ENCODE data around the gene CD70.
A peak's percentile ranks its signal among the peaks of the same experiment; 100 is the strongest.
"Not testable (repeated sequence)": the region's sequence is repeated elsewhere in the genome, so short reads cannot be mapped to it uniquely, and the experiment has no call there.

CD70 gene, protein sequence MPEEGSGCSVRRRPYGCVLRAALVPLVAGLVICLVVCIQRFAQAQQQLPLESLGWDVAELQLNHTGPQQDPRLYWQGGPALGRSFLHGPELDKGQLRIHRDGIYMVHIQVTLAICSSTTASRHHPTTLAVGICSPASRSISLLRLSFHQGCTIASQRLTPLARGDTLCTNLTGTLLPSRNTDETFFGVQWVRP

DNA sequence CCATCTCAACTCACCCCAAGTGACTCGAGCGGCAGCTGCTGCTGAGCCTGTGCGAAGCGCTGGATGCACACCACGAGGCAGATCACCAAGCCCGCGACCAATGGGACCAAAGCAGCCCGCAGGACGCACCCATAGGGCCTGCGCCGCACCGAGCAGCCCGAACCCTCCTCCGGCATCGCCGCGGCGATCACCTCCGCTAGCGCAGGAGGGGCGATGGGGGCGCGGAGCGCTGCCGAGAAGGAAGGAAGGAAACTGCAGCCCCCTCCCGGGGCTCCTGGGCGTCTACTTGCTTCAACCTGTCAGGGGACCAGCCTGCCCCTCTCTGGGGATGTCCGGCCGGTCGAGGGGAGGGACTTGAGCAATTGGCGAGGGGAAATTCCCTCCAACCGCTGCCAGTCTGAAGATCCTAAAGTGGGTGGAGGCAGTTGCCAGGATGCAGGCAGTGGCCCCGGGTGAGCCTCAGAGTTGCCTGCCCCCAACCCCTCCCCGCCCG, at the start of gene CD70:
Gene CD70 (minus strand): TSS at position 324 of the 493 bp plus-strand sequence. CDS start 148 bp downstream, at position 176.
- DNase-seq, result peak; percentile 69

DNA sequence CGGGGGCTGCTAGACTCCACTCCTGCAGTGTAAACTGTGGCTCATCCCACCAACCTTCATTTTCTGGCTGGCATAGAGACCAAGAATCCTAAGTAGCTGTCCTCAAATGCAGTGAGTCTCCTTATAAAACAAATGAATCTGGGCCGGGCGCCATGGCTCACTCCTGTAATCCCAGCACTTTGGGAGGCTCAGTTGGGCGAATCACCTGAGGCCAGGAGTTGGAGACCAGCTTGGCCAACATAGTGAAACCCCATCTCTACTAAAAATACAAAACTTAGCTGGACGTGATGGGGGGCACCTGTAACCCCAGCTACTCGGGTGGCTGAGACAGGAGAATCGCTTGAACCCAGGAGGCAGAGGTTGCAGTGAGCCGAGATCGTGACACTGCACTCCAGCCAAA, 49.4 kb upstream of the CD70 start:
- DNase-seq, result not testable (repeated sequence)

DNA sequence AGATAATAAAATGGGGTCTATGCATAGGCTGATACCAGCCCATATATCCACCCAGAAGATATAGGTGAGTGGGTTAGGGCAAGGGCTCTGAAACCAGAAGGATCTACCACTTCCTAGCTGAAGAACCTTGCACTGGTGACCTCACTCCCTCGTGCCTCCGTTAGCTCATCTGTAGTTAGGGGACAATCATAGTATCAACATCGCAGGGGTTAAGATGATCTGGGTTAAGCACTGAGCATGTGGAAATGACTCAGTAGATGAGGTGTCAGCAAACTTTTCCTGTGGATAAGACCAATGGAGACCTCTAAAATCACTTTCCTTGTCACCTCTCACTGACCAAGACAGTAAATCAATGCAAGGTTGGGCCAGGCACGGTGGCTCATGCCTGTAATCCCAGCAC, 48.5 kb upstream of the CD70 start:
- DNase-seq, result no peak

DNA sequence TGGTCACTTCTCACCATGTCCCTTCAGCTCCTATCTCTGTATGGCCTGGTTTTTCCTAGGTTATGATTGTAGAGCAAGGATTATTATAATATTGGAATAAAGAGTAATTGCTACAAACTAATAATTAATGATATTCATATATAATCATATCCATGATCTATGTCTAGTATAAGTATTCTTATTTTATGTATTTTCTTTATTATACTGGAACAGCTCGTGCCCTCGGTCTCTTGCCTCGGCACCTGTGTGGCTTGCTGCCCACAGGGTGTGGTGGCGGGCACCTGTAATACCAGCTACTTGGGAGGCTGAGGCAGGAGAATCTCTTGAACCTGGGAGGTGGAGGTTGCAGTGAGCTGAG, 42.5 kb upstream of the CD70 start:
- not testable (repeated sequence) for DNase-seq

DNA sequence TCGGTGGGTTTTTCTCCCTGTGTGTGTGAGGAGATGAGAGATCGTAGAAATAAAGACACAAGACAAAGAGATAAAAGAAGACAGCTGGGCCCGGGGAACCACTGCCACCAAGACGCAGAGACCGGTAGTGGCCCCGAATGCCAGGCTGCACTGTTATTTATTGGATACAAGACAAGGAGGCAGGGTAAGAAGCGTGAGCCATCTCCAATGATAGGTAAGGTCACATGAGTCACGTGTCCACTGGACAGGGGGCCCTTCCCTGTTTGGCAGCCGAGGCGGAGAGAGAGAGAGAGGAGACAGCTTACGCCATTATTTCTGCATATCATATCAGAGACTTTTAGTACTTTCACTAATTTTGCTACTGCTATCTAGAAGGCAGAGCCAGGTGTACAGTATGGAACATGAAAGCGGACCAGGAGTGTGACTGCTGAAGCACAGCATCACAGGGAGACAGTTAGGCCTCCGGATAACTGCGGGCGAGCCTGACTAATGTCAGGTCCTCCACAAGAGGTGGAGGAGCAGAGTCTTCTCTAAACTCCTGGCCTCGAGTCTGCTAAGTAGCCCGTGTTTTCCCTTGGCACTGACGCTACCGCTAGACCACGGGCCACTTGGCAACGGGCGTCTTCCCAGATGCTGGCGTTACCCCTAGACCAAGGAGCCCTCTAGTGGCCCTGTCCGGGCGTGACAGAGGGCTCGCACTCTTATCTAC, 42.0 kb upstream of the CD70 start:
- DNase-seq, result peak; percentile 86

DNA sequence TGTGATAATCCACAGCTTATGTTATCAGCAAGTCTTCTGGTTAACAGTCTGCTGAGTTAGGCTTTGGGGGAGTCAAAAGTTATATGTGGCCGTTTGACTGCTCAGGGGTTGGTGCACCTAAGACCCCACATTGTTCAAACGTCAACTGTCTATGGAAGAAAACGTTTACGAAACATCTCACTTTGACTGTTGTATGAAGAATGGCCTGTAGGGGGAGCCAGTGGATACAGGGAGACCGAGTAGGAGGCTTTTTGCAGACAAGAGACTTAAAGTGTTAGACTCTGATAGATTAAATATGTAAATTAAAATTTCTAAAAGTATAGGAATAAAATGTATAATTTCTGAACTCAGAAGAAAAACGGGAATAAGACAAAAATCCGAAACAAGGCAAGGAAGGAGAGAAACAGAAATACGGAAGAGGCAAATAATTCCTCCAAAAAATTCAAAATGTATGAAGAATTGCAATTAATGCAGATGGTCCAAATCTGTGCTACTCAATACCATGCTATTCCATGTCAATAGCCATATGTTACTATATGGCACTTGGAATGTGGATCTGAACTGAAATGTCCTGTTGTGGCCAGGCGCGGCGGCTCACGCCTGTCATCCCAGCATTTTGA, 41.2 kb upstream of the CD70 start:
- DNase-seq, result peak; percentile 92

DNA sequence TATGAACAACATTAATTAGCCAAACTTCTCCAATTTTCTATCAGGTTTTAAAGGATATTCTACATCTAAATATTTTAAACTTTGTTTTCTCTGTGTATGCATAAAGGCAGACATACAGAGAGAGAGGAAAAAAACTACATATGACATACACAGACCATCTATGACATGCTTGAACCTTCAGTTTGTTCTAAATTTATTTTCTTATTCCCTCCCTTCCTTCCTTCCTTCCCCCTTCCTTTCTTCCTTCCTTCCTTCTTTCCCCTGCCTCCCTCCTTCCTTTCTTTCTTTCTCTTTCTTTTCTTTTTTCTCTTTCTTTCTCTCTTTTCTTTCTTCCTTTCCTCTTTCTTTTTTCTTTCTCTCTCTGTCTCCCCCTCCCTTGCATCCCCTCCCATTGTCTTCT, 35.8 kb upstream of the CD70 start:
- no peak for DNase-seq

DNA sequence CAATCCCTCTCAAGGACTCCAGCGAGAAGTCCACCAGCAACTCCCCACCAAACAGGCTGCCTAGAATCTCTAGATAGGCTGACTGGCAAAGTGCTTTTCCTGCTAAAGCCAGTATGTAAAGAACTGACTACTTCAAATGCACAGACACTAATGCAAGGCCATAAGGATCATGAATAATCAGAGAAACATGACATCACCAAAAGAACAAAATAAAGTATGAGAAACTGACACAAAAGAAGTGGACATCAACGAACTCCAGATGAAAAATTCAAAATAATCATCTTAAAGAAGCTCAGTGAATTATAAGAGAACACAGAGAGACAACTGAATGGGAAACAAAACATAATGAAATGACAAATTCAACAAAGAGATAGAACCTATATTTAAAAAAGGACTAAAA, 26.4 kb upstream of the CD70 start:
- DNase-seq, result no peak

DNA sequence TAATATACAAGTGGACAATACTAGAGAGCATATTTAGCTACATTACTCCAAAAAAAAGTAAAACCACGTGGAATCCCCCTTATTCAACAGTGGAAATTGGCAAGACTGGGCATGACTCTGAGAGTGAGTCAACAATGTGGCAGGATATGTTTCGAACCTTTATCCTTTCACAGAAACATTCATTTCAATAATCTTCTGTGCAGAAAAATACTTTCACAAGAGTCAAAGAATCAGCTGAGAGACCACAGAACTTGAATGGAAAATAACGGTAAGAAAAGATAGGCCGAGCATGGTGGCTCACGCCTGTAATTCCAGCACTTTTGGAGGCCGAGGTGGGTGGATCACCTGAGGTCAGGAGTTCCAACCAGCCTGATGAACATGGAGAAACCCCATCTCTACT, 25.1 kb upstream of the CD70 start:
- no peak for DNase-seq

DNA sequence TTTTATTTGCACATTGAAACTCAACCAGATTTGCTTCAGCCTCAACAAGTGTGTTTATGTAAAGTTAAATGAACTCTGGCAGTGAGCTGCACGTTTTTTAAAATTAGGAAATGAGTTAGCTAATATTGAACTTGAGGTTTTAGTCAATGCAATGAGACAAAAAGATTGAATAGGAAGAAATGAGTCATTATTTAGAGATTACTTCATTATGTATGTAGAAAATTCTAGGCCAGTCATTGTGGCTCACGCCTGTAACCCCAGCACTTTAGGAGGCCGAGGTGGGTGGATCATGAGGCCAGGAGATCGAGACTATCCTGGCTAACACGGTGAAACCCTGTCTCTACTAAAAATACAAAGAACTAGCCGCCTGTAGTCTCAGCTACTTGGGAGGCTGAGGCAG, 22.8 kb upstream of the CD70 start:
- no peak for DNase-seq

DNA sequence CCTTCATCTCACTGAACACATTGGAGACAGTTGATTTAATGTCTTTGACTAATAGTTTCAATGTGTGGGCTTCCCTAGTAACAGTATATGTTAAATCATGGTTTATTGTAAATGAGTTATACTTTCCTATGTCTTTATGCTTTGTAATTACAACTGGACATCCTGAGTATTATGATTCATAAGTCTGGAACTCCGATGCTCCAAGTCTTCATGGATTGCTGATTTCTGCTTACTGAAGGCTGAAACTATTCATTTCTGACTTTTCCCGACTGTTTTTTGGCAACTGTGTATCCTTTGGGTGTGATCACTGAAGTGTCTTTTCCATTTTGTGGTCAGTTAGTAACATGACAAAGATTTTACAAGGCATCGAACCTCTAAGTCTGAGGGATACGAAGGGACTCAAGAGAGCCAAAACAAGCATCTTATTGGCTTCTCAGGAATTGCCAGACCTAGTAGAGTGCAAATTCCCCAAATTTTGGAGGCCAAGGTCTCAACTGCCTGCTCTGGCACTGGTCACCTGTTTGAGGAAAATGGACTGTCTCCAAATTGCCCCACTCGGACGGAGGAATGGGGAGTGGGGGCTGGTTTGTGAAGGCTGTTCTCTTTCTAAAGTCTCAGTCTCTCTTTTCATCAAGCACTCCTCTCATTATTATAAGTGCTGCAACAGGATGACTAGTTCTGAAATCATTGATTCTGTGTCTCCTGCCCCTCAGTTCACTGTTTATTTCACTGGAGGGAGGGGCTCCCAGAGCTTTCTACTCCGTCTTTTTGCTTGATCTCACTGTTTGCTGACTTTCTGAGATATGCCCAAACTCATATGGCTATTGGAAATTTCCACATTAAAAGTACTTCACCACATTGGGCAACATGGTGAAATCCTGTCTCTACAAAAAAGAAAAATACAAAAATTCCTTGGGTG, 20.2 kb upstream of the CD70 start:
- DNase-seq, result no peak

DNA sequence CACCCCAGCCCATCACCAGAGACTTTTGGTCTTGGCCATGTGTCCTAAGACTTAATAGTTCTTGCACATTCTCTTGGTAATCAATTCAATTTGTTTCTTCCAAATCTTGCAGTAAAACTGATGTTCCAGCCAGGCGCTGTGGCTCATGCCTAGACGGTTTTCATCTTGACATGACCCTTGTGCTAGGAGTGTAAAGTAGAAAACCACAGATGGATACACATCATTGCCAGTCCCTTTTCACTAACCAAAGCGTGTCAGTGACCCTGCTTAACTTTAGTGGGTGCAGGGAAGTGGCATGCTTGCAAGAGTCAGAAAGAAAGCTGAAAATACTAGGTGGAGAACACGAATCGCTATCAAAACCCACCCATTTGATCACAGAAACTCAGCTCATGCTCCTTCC, 18.0 kb upstream of the CD70 start:
- DNase-seq, result no peak

DNA sequence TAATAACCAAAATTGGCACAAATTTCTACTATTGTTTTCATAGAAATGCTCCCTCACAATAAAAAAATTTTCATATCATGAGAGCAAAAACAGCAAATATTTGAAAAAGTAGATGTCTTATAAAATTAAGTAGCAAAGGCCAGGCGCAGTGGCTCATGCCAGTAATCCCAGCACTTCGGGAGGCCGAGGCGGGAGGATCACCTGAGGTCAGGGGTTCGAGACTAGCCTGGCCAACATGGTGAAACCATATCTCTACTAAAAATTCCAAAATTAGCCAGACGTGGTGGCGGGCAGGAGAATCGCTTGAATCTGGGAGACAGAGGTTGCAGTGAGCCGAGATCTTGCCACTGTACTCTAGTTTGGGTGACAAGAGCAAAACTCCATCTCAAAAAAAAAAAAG, 17.2 kb upstream of the CD70 start:
- DNase-seq, result not testable (repeated sequence)

DNA sequence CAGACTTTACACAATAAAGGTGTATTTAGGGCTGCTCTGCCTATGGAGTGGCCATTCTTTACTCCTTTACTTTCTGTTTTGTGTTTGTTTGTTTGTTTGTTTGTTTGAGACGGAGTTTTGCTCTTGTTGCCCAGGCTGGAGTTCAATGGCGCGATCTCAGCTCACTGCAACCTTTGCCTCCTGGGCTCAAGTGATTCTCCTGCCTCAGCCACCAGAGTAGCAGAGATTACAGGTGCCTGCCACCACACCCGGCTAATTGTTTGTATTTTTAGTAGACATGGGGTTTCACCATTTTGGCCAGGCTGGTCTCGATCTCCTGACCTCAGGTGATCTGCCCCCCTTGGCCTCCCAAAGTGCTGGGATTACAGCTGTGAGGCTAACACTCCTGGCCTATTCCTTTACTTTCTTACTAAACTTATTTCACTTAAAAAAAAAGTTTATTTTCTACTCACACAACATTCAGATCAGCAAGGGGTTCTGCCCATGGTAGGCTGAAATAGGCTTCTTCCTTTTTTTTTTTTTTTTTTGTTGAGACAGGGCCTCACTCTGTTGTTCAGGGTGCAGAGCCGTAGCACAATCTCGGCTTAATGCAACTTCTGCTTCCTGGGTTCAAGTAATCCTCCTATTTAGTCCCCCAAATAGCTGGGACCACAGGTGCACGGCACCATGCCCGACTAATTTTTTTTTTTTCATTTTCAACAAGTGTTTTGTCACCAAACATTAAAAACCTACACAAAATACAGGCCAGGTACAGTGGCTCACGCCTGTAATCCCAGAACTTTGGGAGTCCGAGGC, 15.5 kb upstream of the CD70 start:
- not testable (repeated sequence) for DNase-seq

DNA sequence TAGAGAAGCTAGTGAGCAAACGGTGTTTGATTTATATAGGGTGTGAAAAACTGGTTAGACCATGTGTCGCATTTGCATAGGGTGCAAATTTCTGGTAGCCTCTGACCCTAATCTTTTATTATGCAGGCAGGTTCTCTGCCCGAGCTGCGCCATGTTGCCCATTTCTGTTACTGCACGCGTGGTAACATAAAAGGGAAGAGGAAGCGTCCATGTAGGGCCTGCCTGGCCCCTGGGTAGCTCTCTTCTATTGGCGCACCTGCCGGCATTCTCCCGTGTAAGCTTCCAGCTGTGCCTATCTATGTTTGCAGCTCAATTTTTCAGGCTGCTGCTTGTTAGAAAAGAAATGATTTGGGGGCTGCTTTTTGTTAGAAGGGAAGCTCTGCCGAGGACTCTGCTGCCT, 14.0 kb upstream of the CD70 start:
- DNase-seq, result no peak

DNA sequence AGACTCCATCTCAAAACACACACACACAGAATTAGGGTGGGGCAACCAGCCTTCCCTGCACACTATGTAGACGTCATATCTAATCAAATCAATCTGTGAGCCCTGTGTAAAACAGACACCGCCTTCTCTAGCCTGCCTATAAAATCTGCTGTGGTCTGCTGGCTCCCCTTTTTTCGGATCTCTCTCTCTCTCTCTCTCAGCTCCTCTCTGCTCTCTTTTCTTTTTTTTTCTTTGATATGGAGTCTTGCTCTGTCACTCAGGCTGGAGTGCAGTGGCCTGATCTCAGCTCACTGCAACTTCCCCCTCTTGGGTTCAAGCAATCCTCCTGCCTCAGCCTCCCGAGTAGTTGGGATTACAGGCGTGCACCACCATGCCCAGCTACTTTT, 11.8 kb upstream of the CD70 start:
- DNase-seq, result peak; percentile 23

DNA sequence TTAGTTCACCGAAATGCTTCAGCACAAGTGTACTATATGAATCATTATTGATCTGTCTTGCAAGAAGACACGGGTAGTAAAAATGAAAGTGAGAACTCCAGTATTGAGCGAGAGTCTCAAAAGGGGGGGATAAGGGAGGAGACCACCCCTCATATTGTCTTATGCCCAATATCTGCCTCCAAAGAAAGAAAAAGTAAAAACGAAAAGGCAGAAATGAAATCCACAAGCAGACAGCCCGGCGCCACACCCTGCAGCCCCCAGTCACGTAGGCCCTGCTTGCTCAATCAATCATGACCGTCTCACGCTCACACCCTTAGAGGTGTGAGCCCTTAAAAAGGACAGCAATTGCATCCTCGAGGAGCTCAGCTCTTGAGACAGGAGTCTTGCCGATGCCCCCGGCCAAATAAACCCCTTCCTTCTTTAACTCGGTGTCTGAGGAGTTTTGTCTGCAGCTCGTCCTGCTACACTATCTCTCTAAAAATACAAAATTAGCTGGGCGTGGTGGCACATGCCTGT, 10.6 kb upstream of the CD70 start:
- DNase-seq, result not testable (repeated sequence)

DNA sequence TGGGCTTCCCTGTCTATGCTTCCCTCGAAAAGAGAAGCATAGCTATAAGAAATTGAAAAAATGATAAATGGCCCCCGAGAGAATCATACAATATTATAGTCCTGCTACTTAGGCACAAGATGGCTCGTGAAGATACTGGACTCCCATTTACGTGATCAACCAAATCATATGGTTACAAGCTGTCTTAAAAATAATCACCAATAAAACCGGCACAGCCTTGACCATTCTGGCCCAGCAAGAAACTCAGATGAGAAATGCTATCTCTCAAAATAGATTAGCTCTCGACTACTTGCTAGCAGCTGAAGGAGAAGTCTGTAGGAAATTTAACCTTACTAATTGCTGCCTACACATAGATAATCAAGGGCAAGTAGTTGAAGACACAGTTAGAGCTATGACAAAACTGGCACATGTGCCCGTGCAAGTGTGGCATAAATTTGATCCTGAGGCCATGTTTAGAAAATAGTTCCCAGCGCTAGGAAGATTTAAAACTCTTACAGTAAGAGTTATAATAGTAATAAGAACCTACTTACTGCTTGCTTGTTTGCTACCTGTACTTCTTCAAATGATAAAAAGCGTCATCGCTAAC, 10.1 kb upstream of the CD70 start:
- not testable (repeated sequence) for DNase-seq

DNA sequence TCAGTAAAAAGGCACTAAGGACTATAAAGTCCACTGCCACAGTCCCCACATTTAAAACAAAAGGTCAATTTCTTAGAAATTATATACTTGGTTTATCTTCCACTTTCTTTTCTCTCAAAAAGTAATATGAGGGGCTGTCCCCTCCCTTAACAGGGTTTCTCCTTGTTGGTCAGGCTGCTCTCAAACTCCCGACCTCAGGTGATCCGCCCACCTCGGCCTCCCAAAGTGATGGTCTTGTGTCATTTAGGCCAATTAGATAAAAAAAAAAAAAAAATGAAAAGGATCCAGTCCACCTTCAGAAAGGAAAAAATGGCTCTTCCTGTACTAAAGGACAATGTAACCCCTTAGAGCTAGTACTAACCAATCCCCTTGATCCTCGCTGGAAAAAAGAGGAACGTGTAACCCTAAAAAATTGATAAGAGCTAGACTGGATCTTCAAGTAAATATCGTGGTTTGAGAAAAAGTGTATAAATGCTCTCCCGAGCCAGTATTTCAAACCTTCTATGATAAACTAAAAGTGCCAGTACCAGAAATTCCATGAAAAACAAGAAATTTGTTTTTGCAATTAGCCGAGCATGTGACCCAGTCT, 9.0 kb upstream of the CD70 start:
- no peak for DNase-seq

DNA sequence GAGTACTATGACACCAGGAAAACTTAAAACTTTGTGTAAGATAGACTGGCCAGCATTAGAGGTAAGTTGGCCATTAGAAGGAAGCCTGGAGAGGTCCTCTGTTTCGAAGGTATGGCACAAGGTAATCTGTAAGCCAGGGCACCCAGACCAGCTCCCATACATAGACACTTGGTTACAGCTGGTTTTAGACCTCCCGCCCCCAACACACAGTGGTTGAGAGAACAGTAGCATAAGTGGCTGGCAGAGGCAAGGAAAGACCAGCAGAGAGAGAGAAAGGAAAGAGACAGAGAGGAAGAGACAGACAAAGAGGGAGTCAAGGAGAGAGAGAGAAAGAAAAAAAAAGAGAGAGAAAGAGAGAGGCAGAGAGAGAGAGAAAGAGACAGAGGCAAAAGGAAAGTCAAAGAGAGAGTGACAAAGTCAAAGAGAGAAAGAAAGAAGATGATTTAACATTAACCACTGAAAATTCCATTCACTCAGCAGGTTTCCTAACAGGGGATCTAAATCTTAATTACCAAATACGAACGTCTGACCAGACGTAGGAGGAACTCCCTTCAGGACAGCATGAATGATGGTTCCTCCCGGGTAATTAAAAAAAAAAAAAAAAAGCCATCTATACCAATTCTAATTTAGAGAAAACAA, 7.4 kb upstream of the CD70 start:
- not testable (repeated sequence) for DNase-seq

All from hematopoietic multipotent progenitor cell treated with erythropoietin and hydrocortisone succinate and interleukin-3 and kit ligand, for 8 days (in vitro differentiated cells).